HepG2 (cell line): ENCODE measurements around the gene CDK6. TPM values are rescaled to one million over a fixed set of nuclear protein-coding genes. Genes with fewer than 3 reads are reported as not detected.

ENCODE experiments used
- ATAC-seq: fragments of 200-7000 bp; cut with Tn5 transposase; 3 replicates; pipeline ENCODE4 v1.9.1; 2020; ENCODE audit warnings: mild to moderate bottlenecking, moderate library complexity
- BruUV-seq: library from RNA; stranded (reverse); fragments of 400-500 nt; replicated peaks from 2 replicates; lab custom pipeline; 2021; lab: Mats Ljungman, UMichigan
- CTCF ChIA-PET: fragments of 300-600 bp; formaldehyde crosslinking; extraction: SDS; loops from one replicate; lab custom pipeline; 2021; ENCODE audit warnings: low total read pairs, inconsistent platforms, low intra/inter-chr PET ratio; lab: Yijun Ruan, JAX
- POLR2A ChIA-PET: fragments of 350-600 bp; sonication (Branson Sonifier 250); formaldehyde crosslinking; loops from one replicate; lab custom pipeline; 2020; ENCODE audit warnings: antibody characterized with exemption, inconsistent platforms; lab: Yijun Ruan, JAX
- DNase-seq: peaks from one replicate; pipeline ENCODE4 v3.0.0-alpha.2; 2015; ENCODE audit warnings: low spot score
- FAIRE-seq: peaks from 3 replicates; lab custom pipeline; 2011; peaks lifted over from hg19 to GRCh38; lab: Jason Lieb, UNC
- H2AFZ ChIP-seq: one replicate; pipeline ENCODE4 v1.6.1; 2011; ENCODE audit warnings: low read length, inconsistent platforms
- H3K27ac ChIP-seq: fragments of 300-600 bp; 3 replicates; pipeline ENCODE4 v1.8.0; 2011; ENCODE audit warnings: mixed run types, mild to moderate bottlenecking, mixed read lengths, low read length, inconsistent platforms; ENCODE audit not compliant: insufficient read depth; ENCODE audit errors: extremely low read length
- H3K27me3 ChIP-seq, 2 experiments: fragments of 200-600 bp in 1 of 2; 2 replicates in 1 of 2; 3 replicates in 1 of 2; pipeline versions ENCODE4 v1.6.0 to v1.8.0; 2011; ENCODE audit warnings: low read length in 2 of 2, mild to moderate bottlenecking in 2 of 2, moderate library complexity in 2 of 2, inconsistent platforms in 1 of 2; ENCODE audit not compliant: insufficient read depth in 2 of 2, control insufficient read depth in 1 of 2
- H3K36me3 ChIP-seq, 2 experiments: fragments of 200-600 bp in 1 of 2; replicated peaks in 1 of 2; 2 replicates in 1 of 2; 3 replicates in 1 of 2; pipeline versions ENCODE4 v1.5.1 to v1.8.0; 2011; ENCODE audit warnings: low read length in 2 of 2, inconsistent platforms in 1 of 2; ENCODE audit not compliant: insufficient read depth in 2 of 2, control insufficient read depth in 1 of 2
- H3K4me1 ChIP-seq: 2 replicates; pipeline ENCODE4 v1.5.1; 2012; ENCODE audit warnings: low read length, inconsistent platforms; ENCODE audit not compliant: insufficient read depth
- H3K4me2 ChIP-seq: 2 replicates; pipeline ENCODE4 v1.6.0; 2011; ENCODE audit warnings: low read depth, low read length, inconsistent platforms
- H3K4me3 ChIP-seq, 3 experiments: fragments of 200-600 bp in 1 of 3; sonication (generic), shearing (Covaris generic) in 1 of 3; replicated peaks in 1 of 3; 2 replicates each; pipeline ENCODE4 v1.5.1; 2011 to 2016; ENCODE audit warnings: low read length in 3 of 3, inconsistent platforms in 2 of 3, low read depth in 2 of 3, mild to moderate bottlenecking in 2 of 3, control low read depth in 1 of 3, mixed read lengths in 1 of 3; ENCODE audit not compliant: insufficient read depth in 1 of 3
- H3K79me2 ChIP-seq: one replicate; pipeline ENCODE4 v1.6.1; 2011; ENCODE audit warnings: low read length, inconsistent platforms; ENCODE audit not compliant: insufficient read depth
- H3K9ac ChIP-seq: 2 replicates; pipeline ENCODE4 v1.6.0; 2011; ENCODE audit warnings: mild to moderate bottlenecking, low read depth, low read length, inconsistent platforms; ENCODE audit not compliant: insufficient read depth
- H3K9me3 ChIP-seq: 2 replicates; pipeline ENCODE4 v1.5.1; 2012; ENCODE audit warnings: mild to moderate bottlenecking, low read length
- H4K20me1 ChIP-seq: 2 replicates; pipeline ENCODE4 v1.6.0; 2011; ENCODE audit warnings: inconsistent platforms, mild to moderate bottlenecking, low read length, moderate library complexity; ENCODE audit not compliant: insufficient read depth
- FOXP4 ChIP-seq: sonication (generic); formaldehyde crosslinking; IDR thresholded peaks from 2 replicates; pipeline ENCODE4 v1.4.0; 2020; ENCODE audit warnings: missing genetic modification reagents
- NFE2 ChIP-seq: sonication (generic); formaldehyde crosslinking; IDR thresholded peaks from 2 replicates; pipeline ENCODE4 v1.4.0; 2020; ENCODE audit warnings: missing genetic modification reagents
- PTBP1 ChIP-seq: fragments of 200-400 bp; formaldehyde crosslinking; IDR thresholded peaks from 2 replicates; pipeline ENCODE4 v1.6.1; 2018; ENCODE audit warnings: low read length, low read depth; ENCODE audit not compliant: poor library complexity, severe bottlenecking
- ZFP36L1 ChIP-seq: sonication (generic); formaldehyde crosslinking; IDR thresholded peaks from 2 replicates; pipeline ENCODE4 v1.8.0; 2022; ENCODE audit warnings: mild to moderate bottlenecking, missing genetic modification reagents, moderate library complexity
- ZNF12 ChIP-seq: sonication (generic); formaldehyde crosslinking; IDR thresholded peaks from 2 replicates; pipeline ENCODE4 v1.5.0; 2020; ENCODE audit warnings: missing genetic modification reagents
- ZNF230 ChIP-seq: sonication (generic); formaldehyde crosslinking; IDR thresholded peaks from 2 replicates; pipeline ENCODE4 v1.4.0; 2020; ENCODE audit warnings: mild to moderate bottlenecking, missing genetic modification reagents
- WGBS: methylation state at CpG from one replicate; pipeline ENCODE4 v1.1.6; 2017; ENCODE audit warnings: low lambda C conversion rate; 5-methylcytosine and 5-hydroxymethylcytosine counted together
- in situ Hi-C: cut with HindIII; loops from 2 replicates; pipeline ENCODE4 v1.10.0; 2017; ENCODE audit warnings: low pct_unique_long_range_greater_than_20kb; ENCODE audit not compliant: extremely low pct_ligation_motif_present
- intact Hi-C: fragments of 100-400 bp; cut with micrococcal nuclease; formaldehyde crosslinking; loops from one replicate; pipeline ENCODE4 v1.10.0; 2022; ENCODE audit not compliant: unreplicated experiment
- polyA plus RNA-seq, 8 experiments: library from polyadenylated mRNA; depleted of rRNA in 3 of 8; stranded (reverse) in 7 of 8; unstranded in 1 of 8; fragments of >200 nt; fragmentation: Illumina TruSeq in 4 of 8; extraction: Trizol in 4 of 8; gene quantifications; 2 replicates each; pipeline versions ENCODE4 v1.2.1 to v1.2.3, GENCODE V29; 2011 to 2016; ENCODE audit warnings: low read depth in 4 of 8, missing spikeins in 1 of 8, mixed read lengths in 1 of 8; ENCODE audit not compliant: insufficient read depth in 1 of 8
- total RNA-seq, 5 experiments: library from RNA; depleted of rRNA; stranded (reverse); fragments of >200 nt; fragmentation: Illumina TruSeq; extraction: Trizol; gene quantifications; 2 replicates each; pipeline ENCODE4 v1.2.3, GENCODE V29; 2016; ENCODE audit warnings: low read depth in 1 of 5
- TF ChIP-seq, protein P1 (sequence below): sonication (generic); formaldehyde crosslinking; IDR thresholded peaks from 2 replicates; pipeline ENCODE4 v1.8.1; 2022; ENCODE audit warnings: low read depth, mild to moderate bottlenecking, missing genetic modification reagents
- TF ChIP-seq, protein P2 (sequence below): sonication (generic); formaldehyde crosslinking; IDR thresholded peaks from 2 replicates; pipeline ENCODE4 v1.4.0; 2020; ENCODE audit warnings: missing genetic modification reagents

Gene CDK6
- total and polyA plus RNA-seq, 2 of the 13 experiments (the other 11 are each of a cell fraction or from before 2014, with no cell fraction given), result 34.6 to 90.8 TPM

- Histone ChIP-seq H3K27ac (no peak overlapping the region), H3K79me2 (peaks cover 6% of the 10 kb centered on the region), H4K20me1 (no peaks in the 10 kb centered on the region), H3K4me3 (no peak overlapping the region), H3K9me3 (no peaks in the 10 kb centered on the region), H2AFZ (no peak overlapping the region), H3K4me2 (no peak overlapping the region), H3K4me1 (peaks cover 12% of the 10 kb centered on the region; the same call in 1 of the 2 replicates), H3K27me3 (no peaks in the 10 kb centered on the region; a peak in 1 of 5 replicates), H3K36me3 (no peaks in the 10 kb centered on the region), H3K9ac (no peak overlapping the region)
- intact Hi-C loops, result no loop called here
- TF ChIP-seq PTBP1 (no peak), ZNF230 (CRISPR knock-in tag) (no peak), ZNF12 (CRISPR knock-in tag) (no peak), ZFP36L1 (no peak), FOXP4 (CRISPR knock-in tag) (no peak), NFE2 (no peak)
- TF ChIP-seq, protein P1, sequence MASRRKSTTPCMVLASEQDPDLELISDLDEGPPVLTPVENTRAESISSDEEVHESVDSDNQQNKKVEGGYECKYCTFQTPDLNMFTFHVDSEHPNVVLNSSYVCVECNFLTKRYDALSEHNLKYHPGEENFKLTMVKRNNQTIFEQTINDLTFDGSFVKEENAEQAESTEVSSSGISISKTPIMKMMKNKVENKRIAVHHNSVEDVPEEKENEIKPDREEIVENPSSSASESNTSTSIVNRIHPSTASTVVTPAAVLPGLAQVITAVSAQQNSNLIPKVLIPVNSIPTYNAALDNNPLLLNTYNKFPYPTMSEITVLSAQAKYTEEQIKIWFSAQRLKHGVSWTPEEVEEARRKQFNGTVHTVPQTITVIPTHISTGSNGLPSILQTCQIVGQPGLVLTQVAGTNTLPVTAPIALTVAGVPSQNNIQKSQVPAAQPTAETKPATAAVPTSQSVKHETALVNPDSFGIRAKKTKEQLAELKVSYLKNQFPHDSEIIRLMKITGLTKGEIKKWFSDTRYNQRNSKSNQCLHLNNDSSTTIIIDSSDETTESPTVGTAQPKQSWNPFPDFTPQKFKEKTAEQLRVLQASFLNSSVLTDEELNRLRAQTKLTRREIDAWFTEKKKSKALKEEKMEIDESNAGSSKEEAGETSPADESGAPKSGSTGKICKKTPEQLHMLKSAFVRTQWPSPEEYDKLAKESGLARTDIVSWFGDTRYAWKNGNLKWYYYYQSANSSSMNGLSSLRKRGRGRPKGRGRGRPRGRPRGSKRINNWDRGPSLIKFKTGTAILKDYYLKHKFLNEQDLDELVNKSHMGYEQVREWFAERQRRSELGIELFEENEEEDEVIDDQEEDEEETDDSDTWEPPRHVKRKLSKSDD (CRISPR knock-in tag), result no peak
- TF ChIP-seq, protein P2, sequence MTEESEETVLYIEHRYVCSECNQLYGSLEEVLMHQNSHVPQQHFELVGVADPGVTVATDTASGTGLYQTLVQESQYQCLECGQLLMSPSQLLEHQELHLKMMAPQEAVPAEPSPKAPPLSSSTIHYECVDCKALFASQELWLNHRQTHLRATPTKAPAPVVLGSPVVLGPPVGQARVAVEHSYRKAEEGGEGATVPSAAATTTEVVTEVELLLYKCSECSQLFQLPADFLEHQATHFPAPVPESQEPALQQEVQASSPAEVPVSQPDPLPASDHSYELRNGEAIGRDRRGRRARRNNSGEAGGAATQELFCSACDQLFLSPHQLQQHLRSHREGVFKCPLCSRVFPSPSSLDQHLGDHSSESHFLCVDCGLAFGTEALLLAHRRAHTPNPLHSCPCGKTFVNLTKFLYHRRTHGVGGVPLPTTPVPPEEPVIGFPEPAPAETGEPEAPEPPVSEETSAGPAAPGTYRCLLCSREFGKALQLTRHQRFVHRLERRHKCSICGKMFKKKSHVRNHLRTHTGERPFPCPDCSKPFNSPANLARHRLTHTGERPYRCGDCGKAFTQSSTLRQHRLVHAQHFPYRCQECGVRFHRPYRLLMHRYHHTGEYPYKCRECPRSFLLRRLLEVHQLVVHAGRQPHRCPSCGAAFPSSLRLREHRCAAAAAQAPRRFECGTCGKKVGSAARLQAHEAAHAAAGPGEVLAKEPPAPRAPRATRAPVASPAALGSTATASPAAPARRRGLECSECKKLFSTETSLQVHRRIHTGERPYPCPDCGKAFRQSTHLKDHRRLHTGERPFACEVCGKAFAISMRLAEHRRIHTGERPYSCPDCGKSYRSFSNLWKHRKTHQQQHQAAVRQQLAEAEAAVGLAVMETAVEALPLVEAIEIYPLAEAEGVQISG (CRISPR knock-in tag), result no peak
- in situ Hi-C loops, result no loop called here
- no TSS peak for BruUV-seq
- DNase-seq (no peak), ATAC-seq (no peak), FAIRE-seq (no peak)
- 96% methylated on average over 3 of the region's 3 CpGs for whole genome bisulfite sequencing
- CTCF ChIA-PET, result no interaction called here
- POLR2A ChIA-PET, result no interaction called here
These were observed 4.8 kb upstream of the CDK6 start for GRCh38 chr7:92841192-92841591.
